GM19397 (cell line): ENCODE measurements around the gene CTIF.

Experiments
- ATAC-seq: cut with Tn5 transposase; IDR thresholded peaks from one replicate; pipeline ENCODE4 v1.9.1; 2021; ENCODE audit warnings: mild to moderate bottlenecking, moderate library complexity; ENCODE audit not compliant: unreplicated experiment

CTIF gene

GRCh38 chr18:48531908-48532307 is 6.9 kb upstream of the CTIF start:
- ATAC-seq = no peak

GRCh38 chr18:48533340-48534070 is 5.3 kb upstream of the CTIF start:
- no peak for ATAC-seq

- no peak for ATAC-seq
Observed at GRCh38 chr18:48534364-48534763, 4.5 kb upstream of the CTIF start.

GRCh38 chr18:48535956-48536355 is 2.9 kb upstream of the CTIF start:
- ATAC-seq = no peak

GRCh38 chr18:48536516-48536915 is 2.3 kb upstream of the CTIF start:
- ATAC-seq = no peak

GRCh38 chr18:48539406-48540250 is 797 bp downstream of the CTIF start:
- ATAC-seq = no peak

- peak; percentile 36 for ATAC-seq
Observed at GRCh38 chr18:48540251-48541025, 1.6 kb downstream of the CTIF start.

GRCh38 chr18:48541026-48541746 is 2.4 kb downstream of the CTIF start:
- peak; percentile 42 for ATAC-seq

GRCh38 chr18:48541747-48542400 is 3.0 kb downstream of the CTIF start:
- no peak for ATAC-seq

GRCh38 chr18:48542513-48543181 is 3.8 kb downstream of the CTIF start:
- ATAC-seq = no peak

- no peak for ATAC-seq
Observed at GRCh38 chr18:48543228-48543627, 4.4 kb downstream of the CTIF start.

GRCh38 chr18:48544116-48544515 is 5.3 kb downstream of the CTIF start:
- no peak for ATAC-seq

- ATAC-seq = no peak
Observed at GRCh38 chr18:48544661-48545415, 6.0 kb downstream of the CTIF start.

GRCh38 chr18:48545757-48546321 is 7.0 kb downstream of the CTIF start:
- no peak for ATAC-seq

- no peak for ATAC-seq
Observed at GRCh38 chr18:48546396-48546795, 7.6 kb downstream of the CTIF start.

GRCh38 chr18:48547531-48547981 is 8.7 kb downstream of the CTIF start:
- ATAC-seq = no peak

GRCh38 chr18:48548011-48548771 is 9.4 kb downstream of the CTIF start:
- no peak for ATAC-seq

GRCh38 chr18:48548921-48549320 is 10.1 kb downstream of the CTIF start:
- ATAC-seq = no peak
